Activated naive CD4-positive, alpha-beta T cell treated with anti-CD3 and anti-CD28 coated beads, Interleukin-2, amount 50 U/mL, for 16 hours (primary cell): ENCODE measurements around the gene CRHR1.
"Not testable (repeated sequence)": the region's sequence is repeated elsewhere in the genome, so short reads cannot be mapped to it uniquely, and the experiment has no call there.

ENCODE experiments used
- DNase-seq: peaks from one replicate; pipeline ENCODE4 v3.0.0-alpha.2; 2020

Gene CRHR1

DNA sequence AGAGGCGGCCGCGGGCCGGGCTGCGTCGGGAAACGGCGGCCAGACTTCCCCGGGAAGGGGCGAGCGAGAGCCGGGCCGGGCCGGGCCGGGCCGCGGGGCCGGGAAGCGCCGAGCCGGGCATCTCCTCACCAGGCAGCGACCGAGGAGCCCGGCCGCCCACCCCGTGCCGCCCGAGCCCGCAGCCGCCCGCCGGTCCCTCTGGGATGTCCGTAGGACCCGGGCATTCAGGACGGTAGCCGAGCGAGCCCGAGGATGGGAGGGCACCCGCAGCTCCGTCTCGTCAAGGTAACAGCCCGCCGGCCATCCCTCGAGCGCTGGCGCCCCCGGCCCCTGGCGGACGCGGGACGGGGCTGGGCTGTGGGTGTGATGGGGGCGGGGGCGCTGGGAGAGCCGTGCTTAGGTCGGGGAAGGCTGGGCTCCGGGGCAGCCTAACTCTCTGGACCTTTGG is at the start of gene CRHR1:
TSS of gene CRHR1 (plus strand) at position 28 of the 448 bp plus-strand sequence. CDS start at position 253, 225 bp downstream.
- no peak for DNase-seq

DNA sequence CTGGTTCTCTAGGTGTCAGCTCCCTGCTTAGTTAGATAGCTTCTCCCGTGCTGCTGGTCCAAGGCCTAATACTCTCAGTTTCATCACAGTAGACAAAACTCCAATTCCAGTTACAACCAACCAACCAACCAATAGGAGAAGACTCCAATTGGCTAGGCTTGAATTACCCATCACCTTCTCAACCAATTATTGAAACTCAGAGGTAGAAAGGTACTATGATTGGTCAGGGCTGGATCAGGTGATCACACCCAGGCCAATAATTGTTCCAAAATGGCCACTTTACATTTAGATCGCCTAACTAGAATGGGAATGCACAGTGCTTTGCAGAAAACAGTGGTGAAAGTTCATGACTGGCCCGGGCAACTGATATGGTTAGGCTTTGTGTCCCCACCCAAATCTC is 49.5 kb upstream of the CRHR1 start:
- no peak for DNase-seq

DNA sequence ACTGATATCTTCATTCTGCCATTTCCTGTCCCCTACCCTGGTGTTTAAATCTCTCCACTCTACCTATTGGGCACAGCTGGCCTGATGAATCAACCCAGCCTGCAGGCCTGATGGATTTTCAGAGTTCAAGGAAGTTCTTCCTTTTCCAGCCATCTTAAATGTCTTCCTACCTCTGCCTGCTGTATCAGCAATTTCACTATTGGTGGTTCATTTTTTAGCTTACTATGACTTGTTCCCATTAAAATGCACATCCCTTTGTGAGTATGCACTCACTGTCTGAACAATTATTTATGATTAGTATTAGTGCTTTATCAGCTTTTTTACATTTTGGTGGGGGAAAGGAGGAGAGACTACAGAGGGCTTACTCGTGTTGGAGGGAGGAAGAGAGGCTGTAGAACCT is 48.6 kb upstream of the CRHR1 start:
- DNase-seq: no peak

DNA sequence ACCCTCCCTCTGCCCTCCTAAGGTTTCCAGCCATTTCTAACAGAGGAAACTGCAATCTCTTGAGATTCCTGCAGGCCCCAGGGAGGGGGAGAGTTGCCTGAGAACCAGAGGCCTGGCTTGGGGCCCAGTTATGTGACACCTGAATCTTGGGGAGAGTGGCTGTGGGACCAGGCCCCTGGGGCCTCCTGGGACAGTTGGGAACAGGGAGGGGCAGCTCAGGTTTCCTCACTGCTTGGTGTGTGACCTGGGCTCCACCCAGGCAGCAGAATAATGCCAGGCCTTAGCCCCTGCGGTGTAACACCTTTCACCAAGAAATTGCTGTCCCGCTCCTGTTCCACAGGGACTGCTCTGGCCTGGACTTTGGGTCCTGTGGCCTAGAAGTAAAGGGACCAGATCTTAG is 44.3 kb upstream of the CRHR1 start:
- no peak for DNase-seq

DNA sequence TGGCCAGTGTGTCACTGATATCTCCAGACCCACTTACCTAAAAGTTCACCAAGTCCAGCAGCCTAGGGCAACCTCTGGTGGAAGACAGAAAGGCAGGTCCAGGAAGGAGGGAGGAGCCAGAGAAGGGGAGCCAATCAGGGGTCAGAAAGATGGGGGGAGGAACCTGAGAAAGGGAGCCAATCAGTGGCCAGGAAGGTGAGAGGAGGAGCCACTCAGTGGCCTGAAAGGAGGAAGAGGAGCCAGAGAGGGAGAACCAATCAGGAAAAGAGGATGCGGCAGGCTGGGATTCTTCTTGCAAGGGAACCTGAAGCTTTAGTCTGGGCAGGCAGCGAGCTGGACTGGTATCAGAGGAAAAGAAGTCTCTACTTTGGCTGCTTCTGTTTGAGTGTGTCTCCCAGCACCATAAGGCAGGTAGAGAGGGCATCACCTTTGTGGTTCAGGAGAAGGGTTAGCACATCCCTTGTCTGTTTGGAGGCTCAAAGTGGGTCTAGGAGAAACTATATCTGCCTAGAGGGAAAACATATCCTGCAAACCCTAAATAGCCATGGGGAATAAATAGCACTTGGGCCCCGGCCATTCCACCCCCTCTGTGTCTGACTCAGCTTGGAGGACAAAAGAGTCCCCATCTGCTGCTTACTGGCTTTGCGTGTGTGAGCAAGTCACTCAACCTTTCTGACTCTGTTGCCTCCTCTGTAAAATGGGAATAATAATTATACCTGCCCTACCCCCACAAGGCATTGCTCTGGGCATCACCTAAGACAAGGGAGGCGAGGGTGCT is 43.4 kb upstream of the CRHR1 start:
- DNase-seq: no peak

DNA sequence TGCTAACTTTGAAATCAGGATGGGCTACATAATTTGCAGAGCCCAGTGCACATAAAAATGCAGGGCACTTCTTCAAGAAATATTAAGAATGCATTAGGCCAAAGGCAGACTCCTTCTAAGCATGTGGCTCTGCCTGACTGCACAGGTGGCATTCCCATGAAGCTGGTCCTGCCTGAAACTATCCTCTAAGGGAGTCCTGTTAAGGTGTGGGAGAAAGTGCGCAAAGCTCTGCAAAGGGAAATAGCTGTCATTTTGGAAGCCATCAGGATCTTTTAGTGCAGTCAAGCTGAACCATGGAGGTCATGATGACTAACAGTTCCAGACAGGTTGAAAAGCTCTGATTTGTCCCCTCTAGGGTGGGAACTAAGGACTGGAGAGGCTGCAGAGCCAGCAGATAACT is 41.9 kb upstream of the CRHR1 start:
- DNase-seq: no peak

DNA sequence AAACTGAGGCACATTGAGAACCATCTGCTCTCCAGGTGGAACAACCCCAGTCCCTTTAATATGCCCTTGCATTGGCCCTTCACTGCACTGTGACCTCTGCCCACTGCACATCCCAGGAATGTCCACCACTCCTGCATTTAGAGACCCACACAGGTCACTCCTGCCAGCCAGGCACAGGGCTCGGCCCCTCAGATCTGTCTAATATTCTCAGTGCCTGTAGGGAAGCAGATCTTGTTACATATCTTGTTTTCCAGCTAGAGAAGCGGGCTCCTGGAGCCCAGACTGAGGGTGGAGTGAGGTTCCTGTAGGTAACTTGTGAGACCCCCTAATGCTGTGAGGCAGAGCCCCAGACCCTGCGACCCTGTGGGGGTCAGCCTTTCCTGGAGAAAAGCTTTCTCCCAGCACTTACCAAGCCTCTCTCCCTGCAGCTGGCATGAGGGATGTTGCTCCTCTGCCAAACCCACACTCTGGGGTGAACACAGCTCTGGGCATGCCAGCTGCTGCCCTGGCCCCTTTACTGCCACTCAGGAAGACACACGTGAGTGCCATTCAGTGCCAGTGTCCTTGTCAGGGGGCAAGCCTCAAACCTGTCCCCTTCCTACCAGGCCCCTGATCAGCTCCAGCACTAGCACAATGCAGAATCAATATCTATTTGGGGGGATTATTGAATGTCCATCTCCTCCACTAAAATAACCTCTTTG is 40.3 kb upstream of the CRHR1 start:
- no peak for DNase-seq

DNA sequence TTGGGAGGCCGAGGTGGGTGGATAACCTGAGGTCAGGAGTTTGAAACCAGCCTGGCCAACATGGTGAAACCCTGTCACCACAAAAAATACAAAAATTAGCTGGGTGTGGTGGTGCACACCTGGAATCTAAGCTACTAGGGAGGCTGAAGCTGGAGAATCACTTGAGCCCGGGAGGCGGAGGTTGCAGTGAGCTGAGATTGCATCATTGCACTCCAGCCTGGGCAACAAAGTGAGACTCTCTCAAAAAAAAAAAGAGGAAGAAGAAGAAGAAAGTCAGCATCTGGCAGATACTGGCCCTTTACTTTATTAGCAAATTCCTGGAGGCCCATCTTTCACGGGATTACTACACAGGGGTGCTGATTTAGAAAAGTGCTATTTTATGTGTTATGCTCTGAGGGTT is 39.3 kb upstream of the CRHR1 start:
- not testable (repeated sequence) for DNase-seq

DNA sequence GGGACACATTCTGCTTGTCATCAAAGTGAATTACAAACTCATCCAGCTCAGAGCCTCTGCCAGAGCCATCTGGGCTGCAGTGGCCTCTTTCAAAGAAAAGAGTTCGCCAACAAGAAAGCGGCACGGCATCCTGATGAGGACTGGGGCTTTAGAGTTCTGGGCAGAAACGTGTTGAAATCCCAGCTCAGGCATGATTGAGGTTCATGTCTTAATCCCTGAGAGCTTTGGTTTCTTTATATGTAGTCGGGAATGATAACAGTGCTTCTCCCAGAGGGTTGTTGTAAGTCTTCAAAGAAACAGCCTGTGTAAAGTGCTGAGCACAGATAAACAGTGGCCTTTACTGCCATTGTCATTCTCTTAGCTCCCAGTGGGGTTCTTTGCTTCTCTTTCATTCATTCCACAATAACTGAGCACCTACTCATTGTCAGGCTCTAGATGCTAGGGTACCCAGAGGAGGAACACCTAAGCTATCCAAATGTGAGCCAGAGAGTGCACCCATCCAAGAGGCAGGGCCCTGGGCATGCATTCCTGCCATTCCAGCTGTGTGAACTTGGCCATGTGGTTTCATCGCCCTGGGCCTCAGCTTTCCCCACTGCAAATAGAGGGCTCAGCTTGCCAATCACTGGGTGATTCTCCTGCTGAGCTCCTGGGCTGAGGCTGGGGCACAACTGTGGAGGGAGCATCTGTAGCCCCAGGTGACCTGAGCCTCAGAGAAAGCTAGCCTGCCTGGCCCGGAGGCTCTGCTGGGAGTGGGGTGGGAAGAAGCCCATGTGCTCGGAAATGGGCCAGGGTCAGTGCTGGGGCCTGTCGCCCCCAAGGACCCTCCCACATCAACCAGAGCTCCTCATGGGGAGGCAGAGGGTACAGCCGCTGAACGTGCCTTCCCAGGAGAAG is 38.3 kb upstream of the CRHR1 start:
- DNase-seq: no peak

DNA sequence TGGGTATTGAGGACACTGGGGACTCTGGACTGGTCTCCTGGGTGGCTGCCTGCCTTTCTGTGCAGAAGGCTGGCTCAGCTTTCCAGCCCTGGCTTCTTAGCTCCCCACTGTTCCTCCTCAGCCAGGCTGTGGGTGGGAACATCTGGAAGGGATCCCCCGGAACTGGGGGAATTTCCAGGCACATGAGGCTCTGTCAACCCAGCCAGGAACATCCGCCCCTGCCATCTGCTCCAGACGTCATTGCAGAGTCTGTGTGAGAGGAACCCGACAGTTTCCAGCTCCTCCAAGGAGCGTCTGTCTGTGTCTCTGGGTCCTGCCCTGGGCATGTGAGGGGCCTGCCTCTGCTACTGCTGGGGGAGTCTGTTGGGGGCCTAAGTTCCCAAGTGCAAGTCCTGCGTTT is 36.2 kb upstream of the CRHR1 start:
- DNase-seq: no peak

DNA sequence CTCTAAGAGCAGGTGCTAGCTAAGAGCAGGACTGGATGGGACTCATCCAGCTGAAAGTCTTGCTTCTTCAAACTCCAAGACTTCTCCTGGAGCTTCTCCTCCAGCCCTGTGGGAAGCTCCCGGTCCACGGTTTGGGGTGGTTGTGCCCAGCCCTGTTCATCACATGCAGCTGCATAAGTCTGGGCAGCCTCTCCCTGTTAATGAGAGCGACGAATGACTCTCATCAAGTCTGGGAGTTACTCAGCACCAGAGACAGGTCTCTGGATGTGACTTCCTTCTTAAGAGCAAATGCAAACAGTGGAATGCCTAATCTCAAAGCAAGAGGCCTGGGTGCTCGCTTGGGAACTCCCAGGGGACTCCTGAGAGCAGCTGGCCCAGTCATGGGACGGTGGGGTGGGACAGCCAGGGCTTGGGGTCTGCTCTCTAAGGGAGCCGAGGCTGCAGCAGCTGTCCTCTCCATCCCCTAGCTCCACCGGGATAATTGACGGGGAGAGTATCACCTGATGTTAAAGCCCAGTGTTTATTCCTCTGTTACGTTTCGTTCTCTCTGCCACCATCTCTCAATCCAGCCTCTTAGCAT is 35.3 kb upstream of the CRHR1 start:
- DNase-seq: no peak

DNA sequence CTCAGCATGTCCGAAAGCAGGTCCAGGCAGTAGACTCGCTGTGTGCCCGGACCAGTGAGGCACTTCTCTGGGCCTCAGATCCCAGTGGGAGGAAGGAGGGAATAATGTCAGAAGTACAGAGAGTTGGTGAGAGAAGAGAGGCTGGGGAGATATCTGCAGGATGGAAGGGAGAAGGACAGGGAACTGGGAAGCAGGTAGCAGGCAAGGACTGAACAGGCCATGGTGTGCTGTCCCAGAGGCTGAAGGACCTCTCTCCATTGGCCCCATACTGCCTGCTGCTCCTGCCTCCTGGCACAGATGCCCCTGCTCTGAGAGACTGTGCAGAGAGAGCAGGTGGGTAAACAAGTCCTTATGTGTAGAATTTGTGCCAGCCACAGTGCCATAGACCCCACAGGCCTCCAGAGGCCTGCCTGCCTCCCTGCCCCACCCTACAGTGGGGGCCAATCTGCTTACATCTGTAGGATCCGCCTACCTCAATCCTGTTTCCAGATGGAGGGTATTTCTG is 34.2 kb upstream of the CRHR1 start:
- no peak for DNase-seq

DNA sequence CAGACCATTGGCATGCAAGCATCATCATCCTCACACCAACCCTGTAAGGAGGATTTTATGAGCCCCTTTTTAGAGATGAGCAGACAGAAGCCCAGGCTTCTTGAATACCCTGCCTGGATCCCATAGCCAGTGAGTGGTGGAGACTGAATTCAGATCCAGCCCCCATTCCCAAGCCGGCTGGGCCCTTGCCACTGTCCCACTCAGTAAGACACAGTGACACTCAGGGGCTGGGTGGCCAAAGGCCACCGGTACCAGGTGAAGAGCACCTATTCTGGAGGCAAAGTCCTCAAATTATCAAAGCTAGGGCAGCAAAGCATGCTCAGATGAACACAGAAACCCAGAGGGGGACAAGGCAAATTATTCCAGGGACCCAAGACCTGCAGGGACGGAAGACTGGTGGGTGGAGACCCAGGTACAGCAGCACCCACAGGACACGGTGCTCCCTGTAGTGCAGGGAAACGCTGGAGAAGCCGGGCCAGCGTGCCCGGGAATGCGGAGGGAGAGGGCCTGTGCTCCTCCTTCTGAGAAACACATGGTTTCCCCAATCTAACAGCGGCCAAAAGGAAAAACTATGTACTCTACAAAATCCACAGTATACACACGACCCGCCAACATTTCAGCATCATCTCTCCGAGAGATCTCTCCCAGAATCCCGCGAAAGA is 33.2 kb upstream of the CRHR1 start:
- no peak for DNase-seq

DNA sequence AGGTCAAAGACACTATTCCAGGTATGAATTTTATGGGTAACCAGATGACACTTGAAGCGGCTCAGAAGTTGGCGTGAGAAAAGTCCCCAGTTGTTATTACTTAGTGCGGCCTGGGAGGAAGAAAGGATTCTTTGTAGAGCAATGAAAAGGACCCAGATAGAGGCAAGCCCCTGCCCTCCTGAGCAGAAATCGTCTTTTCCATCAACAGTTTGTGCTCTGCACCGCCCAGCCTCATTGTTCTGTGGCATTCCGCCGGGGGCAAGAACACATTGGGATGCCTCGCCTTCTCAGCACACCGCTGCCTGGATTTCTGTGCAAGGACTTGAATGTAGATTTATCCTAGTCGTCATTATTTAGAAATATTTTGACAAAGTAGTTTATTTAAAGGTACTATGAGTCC is 32.7 kb upstream of the CRHR1 start:
- no peak for DNase-seq

DNA sequence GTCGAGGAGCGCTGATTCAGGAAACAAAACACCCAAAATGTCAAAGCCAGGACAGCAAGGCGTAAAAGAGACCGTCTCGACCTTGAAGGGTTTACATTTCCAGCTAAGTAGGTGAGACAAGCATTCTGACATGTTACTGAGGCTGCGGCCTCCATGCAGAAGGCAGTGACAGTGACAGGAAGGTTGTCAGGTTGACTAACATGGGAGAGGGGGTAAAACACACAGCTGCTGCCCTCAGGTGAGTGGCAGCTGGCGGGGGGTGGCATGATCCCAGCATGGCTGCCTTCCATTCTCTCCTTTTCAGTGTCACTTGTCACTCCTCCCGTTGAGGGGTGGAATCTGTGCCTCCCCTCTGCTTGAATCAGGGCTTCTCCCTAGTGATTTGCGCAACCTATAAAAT is 31.9 kb upstream of the CRHR1 start:
- no peak for DNase-seq

DNA sequence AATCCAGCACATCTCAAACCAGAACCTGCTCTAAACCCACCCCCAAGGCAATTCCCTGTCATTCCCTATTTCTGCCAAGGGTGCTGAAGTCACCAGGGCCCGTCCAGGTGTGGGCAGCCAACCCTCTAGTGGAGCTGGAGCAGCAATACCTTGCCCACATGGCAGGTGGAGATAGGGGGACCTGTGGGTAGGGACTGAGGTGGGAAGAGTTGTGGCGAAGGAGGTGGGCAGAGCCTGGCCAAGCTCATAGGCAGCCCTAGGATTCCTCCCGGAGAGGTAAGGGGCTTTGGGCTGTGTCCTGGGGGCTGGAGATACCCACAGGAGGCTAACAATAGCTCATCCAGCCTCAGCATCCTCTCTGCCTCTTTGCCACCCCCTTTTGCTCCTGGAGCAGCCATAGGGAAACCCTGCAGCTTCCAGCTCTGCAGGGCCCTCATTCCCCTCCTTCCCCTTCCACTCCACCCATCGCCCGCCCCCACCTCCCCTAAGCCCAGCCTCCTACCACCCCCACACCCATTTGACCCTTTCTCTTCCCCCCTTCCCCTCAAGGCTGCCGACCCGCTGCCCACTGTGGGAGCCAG is 30.4 kb upstream of the CRHR1 start:
- no peak for DNase-seq

DNA sequence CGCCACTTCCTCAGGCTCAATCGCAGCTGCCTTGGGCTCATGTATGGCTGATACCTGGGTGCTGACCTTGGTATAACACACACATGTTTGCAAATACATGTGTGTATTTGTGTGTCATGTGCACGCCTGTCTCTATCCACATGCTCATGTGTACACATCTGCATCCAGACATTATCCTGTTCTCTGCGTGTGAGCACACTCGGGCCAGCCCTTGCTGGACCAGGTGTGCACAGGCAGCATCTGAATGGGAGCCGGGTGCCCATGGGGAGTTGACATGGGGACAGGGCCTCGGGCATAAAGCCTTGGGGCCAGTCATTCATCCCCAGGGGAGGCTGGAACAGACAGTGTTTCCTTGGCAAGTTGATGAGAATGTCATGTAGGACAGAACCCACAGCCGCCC is 29.1 kb upstream of the CRHR1 start:
- no peak for DNase-seq

DNA sequence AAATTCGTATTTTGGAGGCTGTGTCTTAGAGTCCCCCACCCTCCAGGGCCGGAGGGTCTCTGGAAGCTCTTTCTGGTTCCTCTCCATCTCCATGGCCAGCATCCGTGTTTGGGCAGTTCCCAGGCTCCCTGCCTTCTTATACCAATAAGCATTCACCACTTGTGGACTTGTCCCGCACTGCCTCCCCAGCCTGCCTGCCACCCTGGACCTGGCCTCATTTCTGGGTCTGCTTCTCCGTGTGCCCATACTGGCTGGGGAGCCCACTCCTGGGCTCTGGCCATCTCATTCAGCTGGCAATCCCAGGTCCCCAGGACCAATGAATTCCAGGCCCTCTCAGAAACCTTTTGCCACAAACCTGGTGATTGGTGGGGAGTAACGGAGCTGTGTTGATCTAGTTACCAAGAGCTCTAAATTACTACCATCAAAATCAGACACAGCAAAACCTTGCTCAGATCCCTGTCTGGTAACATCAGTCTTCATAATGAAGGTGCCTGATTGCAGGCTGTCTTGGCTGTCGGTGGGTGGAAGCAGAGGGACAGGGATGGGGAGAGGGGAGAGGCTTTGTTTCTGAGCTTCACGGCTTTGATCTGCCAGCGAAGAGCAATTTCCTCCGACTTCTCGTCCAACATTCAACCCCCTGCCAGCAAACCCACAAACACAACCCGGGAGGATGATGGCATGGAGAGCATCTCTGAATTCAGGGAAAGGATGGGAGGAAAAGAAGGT is 27.7 kb upstream of the CRHR1 start:
- no peak for DNase-seq

DNA sequence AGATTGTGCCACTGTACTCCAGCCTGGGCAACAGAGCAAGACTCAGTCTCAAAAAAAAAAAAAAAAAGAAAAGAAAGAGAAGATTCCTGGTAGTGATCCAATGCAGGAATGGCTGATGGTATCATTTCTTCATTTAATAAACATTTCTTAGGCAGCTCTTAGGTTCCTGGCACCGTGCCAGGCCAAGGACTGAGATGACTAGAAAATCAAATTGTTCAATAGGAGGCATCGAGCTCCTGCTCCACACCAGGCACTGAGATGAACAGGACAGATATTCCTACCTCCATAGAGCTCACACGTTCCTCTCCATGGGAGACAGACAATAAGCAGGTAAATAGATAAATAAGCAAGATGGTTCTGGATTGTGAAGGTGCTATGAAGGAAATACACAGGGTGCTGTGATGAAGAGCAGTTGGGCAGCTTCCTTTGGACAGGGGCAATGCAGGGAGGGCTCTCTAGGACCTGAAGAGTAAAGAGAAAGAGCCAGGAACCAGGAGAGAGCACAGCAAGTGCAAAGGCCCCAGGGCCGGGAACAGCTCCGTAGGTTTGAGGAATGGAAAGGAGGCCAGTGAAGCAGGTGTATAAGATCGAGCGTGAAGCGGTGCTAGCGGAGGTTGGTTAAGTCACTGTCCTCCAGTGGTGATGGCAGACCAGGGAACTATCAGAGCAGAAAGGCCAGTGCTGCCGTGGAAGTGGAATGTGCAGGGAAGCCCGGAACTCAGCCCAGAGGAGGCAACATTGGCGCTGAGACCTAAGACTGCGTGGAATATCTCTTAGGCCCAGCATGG is 26.5 kb upstream of the CRHR1 start:
- no peak for DNase-seq

DNA sequence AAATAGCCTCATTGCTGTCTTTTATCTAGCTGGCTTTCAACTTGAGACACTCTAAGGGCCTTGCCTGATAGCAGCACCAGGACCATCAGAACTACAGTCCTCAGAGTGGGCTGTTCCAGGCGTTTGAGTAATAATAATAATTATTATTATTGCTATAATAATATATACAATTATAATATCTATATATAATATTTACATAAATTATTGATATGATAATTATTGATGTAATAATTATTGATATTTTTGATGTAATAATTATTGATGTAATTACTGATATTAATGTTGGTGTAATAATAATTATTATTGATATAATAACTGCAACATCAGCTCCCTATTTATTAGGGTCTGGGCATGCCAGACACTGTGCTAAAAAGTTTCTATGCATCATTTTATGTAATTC is 25.6 kb upstream of the CRHR1 start:
- no peak for DNase-seq
